Breast epithelium (tissue), 4 donors: ENCODE data around the gene VWF. TPM values are rescaled to one million over a fixed set of nuclear protein-coding genes. Genes with fewer than 3 reads are reported as not detected.
"Not testable (repeated sequence)": the region's sequence is repeated elsewhere in the genome, so short reads cannot be mapped to it uniquely, and the experiment has no call there.

Experiments
- DNase-seq, 2 donors: peaks; one replicate each; pipeline ENCODE4 v3.0.0-alpha.2; 2019; ENCODE audit warnings: low spot score in 2 of 2
- H3K27ac ChIP-seq, 2 donors: fragments of 200-600 bp; sonication (generic) in 1 of 2; one replicate each; pipeline ENCODE4 v1.5.1; 2016 to 2019; ENCODE audit warnings: mild to moderate bottlenecking in 1 of 2
- H3K27me3 ChIP-seq, 2 donors: fragments of 200-600 bp; sonication (generic) in 1 of 2; one replicate each; pipeline versions ENCODE4 v1.5.1 to v1.6.0; 2017 to 2019; ENCODE audit warnings: control low read depth in 1 of 2, mild to moderate bottlenecking in 1 of 2
- H3K36me3 ChIP-seq: fragments of 200-600 bp; one replicate; pipeline ENCODE4 v1.5.1; 2019
- H3K4me1 ChIP-seq, 2 donors: fragments of 200-600 bp; sonication (generic); one replicate each; pipeline ENCODE4 v1.5.1; 2016 to 2019; ENCODE audit warnings: control low read depth in 1 of 2
- H3K4me3 ChIP-seq, 3 donors: fragments of 200-600 bp; sonication (generic); 1 replicate in 2 of 3; 2 replicates in 1 of 3; pipeline ENCODE4 v1.5.1; 2016 to 2019; ENCODE audit warnings: mild to moderate bottlenecking in 3 of 3, moderate library complexity in 2 of 3
- H3K9me3 ChIP-seq, 2 donors: fragments of 200-600 bp; sonication (generic) in 1 of 2; one replicate each; pipeline ENCODE4 v1.5.1; 2016 to 2019; ENCODE audit warnings: control low read depth in 1 of 2
- POLR2A ChIP-seq: fragments of 450-650 bp; IDR thresholded peaks from one replicate; pipeline ENCODE4 v1.6.1; 2016; ENCODE audit warnings: antibody characterized with exemption, mild to moderate bottlenecking, moderate library complexity
- POLR2AphosphoS5 ChIP-seq, 3 donors: sonication (generic); formaldehyde crosslinking; IDR thresholded peaks; one replicate each; pipeline ENCODE4 v1.6.1; 2017; ENCODE audit warnings: antibody characterized with exemption in 3 of 3
- intact Hi-C: fragments of 100-400 bp; cut with DNase I; formaldehyde crosslinking; loops from one replicate; pipeline ENCODE4 v1.15.1; 2023; ENCODE audit warnings: low total_unique reads
- total RNA-seq, 3 donors: library from RNA; depleted of rRNA; stranded (reverse); fragments of >200 nt; gene quantifications; one replicate each; pipeline ENCODE4 v1.1.0, GENCODE V29; 2016
- TF ChIP-seq, protein P1 (sequence below), 3 donors: fragments of 450-650 bp; IDR thresholded peaks; one replicate each; pipeline ENCODE4 v1.5.1; 2016 to 2017; ENCODE audit warnings: antibody characterized with exemption in 3 of 3, mild to moderate bottlenecking in 3 of 3, moderate library complexity in 3 of 3

The VWF gene
- total RNA-seq, 3 donors from 2014 or later, result 60.3 to 267 (median 117) TPM

DNA sequence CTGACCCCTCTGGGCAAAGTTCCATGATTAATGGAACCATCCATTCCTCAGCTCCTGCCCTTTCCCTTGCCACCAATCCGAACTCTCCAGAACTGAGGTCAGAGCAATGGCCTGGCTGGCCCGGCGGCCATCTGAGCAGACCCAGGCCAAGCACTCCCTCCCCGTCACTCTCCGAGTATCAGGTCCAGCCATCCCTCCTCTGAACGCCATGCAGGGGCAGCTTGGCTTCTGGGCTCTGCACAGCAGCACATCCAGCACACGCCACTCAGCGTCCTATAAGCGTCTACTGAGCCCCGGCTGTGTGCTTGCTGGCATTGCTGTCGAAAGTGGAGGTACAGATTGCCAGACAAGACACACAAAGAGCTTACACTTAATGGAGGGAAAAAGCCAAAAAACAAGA, 34.3 kb upstream of the VWF start:
- no peak overlapping the region for H3K4me3 ChIP-seq
- H3K36me3 ChIP-seq, result no peaks in the 10 kb centered on the region
- H3K9me3 ChIP-seq, result no peaks in the 10 kb centered on the region
- TF ChIP-seq POLR2A, result no peak
- TF ChIP-seq, protein P1, sequence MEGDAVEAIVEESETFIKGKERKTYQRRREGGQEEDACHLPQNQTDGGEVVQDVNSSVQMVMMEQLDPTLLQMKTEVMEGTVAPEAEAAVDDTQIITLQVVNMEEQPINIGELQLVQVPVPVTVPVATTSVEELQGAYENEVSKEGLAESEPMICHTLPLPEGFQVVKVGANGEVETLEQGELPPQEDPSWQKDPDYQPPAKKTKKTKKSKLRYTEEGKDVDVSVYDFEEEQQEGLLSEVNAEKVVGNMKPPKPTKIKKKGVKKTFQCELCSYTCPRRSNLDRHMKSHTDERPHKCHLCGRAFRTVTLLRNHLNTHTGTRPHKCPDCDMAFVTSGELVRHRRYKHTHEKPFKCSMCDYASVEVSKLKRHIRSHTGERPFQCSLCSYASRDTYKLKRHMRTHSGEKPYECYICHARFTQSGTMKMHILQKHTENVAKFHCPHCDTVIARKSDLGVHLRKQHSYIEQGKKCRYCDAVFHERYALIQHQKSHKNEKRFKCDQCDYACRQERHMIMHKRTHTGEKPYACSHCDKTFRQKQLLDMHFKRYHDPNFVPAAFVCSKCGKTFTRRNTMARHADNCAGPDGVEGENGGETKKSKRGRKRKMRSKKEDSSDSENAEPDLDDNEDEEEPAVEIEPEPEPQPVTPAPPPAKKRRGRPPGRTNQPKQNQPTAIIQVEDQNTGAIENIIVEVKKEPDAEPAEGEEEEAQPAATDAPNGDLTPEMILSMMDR (IDR thresholded peaks at IDR 0.05), result no peak
- TF ChIP-seq POLR2AphosphoS5 (IDR thresholded peaks at IDR 0.05), result no peak
- no peak overlapping the region for H3K27ac ChIP-seq
- no peaks in the 10 kb centered on the region for H3K27me3 ChIP-seq
- DNase-seq, result no peak
- H3K4me1 ChIP-seq, result no peaks in the 10 kb centered on the region
- intact Hi-C loops, result no loop called here

DNA sequence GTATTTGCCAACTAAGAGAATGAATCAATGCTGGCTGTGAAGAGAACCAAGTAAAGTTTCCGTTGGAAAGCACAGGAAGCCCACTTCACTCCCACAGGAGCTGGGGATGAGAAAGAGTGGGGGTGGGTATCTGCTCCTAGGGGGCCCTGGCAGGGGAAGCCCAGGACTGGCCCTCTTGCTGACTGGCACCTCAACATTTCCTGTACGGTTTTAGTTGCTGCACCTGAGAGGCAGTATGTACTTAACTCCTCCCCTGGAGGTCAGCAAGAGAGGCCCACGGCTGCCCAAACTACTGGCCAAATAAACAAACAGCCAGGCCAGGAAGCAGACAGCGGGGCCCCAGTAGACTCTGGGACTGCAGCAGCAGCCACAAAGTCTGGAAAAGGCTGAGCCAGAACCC, 33.8 kb upstream of the VWF start:
- no peak overlapping the region for H3K4me3 ChIP-seq
- no peak for DNase-seq
- no peaks in the 10 kb centered on the region for H3K36me3 ChIP-seq
- H3K27ac ChIP-seq, result no peak overlapping the region
- intact Hi-C loops, result no loop called here
- H3K9me3 ChIP-seq, result no peaks in the 10 kb centered on the region
- TF ChIP-seq POLR2A, result no peak
- TF ChIP-seq, protein P1 (IDR thresholded peaks at IDR 0.05), result no peak
- no peak for TF ChIP-seq POLR2AphosphoS5 (IDR thresholded peaks at IDR 0.05)
- H3K27me3 ChIP-seq, result no peaks in the 10 kb centered on the region
- H3K4me1 ChIP-seq, result no peaks in the 10 kb centered on the region

DNA sequence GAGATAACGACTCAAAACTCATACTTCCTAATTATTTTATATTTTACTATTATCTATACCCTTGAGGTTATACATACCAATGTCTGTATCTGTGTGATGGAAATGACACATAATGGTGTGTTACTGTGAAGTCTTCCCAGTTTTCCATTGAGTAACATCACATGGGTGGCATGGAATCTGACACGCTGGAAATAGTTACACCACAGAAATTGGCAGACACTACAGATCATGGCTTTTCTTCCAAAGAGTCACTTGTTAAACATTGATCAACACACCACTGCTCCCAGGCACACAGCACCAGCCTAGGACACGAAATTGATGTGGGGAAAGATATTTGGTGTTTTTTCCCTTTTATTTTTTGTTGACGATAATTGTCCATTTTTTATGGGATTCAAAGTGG, 33.0 kb upstream of the VWF start:
- TF ChIP-seq POLR2A (no peak), POLR2AphosphoS5 (IDR thresholded peaks at IDR 0.05) (no peak)
- TF ChIP-seq, protein P1 (IDR thresholded peaks at IDR 0.05), result no peak
- DNase-seq, result no peak
- intact Hi-C loops, result no loop called here
- H3K9me3 ChIP-seq, result no peaks in the 10 kb centered on the region
- H3K27me3 ChIP-seq, result no peaks in the 10 kb centered on the region
- H3K4me1 ChIP-seq, result no peaks in the 10 kb centered on the region
- no peak overlapping the region for H3K4me3 ChIP-seq
- no peaks in the 10 kb centered on the region for H3K36me3 ChIP-seq
- no peak overlapping the region for H3K27ac ChIP-seq

DNA sequence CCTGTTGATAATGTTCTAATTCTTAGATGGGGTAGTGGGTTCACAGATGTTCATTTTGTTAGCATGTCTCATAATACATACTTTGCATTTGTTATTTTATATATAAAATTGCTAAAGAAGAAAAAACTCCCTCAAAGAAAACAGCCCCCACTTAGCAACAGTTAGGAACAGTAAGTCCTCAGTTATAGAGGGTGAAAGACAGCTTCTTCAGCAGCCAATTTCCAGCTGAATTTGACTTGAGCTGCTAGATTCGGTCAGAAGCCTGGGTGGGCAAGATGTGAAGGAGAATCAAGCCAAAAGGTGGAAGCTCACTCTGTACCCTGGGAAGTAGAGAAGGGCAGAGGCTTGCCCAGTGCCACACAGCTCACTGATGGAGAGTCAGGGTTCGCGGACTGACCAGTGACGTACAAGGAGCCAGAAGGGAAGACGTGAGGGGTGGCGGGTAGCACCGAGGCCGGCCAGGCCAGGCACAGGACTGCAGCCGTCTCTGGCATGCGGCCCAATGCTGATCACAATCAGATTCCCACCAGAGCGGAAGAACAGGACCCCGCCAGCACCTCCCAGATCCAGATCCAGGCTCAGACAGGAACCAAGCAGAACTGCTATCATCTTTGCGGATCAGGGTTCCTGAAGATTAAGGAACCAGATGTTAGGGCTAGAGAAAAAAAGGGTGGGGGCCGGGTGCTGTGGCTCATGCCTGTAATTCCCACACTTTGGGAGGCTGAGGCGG, 30.4 kb upstream of the VWF start:
- H3K36me3 ChIP-seq, result no peaks in the 10 kb centered on the region
- no peak for DNase-seq
- no peaks in the 10 kb centered on the region for H3K27me3 ChIP-seq
- TF ChIP-seq, protein P1 (IDR thresholded peaks at IDR 0.05), result no peak
- no peak for TF ChIP-seq POLR2AphosphoS5 (IDR thresholded peaks at IDR 0.05)
- no peak for TF ChIP-seq POLR2A
- intact Hi-C loops, result no loop called here
- no peaks in the 10 kb centered on the region for H3K9me3 ChIP-seq
- H3K27ac ChIP-seq, result peak overlapping the region in 1 of 2 donors; percentile 6
- no peaks in the 10 kb centered on the region for H3K4me1 ChIP-seq
- H3K4me3 ChIP-seq, result no peak overlapping the region

DNA sequence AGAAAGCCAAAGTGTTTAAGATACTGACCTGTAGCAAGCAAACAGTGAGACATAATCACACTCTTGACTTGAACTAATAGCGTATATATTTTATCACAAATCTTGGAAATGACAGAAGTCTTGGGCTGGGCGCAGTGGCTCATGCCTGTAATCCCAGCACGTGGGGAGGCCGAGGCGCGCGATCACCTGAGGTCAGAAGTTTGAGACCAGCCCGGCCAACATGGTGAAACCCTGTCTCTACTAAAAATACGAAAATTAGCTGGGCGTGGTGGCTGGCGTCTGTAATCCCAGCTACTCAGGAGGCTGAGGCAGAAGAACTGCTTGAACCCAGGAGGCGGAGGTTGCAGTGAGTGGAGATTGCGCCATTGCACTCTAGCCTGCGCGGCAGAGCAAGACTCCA, 24.3 kb upstream of the VWF start:
- H3K4me1 ChIP-seq, H3K4me3 ChIP-seq, H3K36me3 ChIP-seq, H3K27ac ChIP-seq, H3K27me3 ChIP-seq, H3K9me3 ChIP-seq, intact Hi-C loops, DNase-seq: not testable (repeated sequence)
